ENCODE measurements around the gene TTL. TPM values are rescaled to one million over a fixed set of nuclear protein-coding genes. Genes with fewer than 3 reads are reported as not detected.

Gene TTL
- polyA plus RNA-seq, 3 donors: 2.7 to 13.9 (median 5.4) TPM

DNA sequence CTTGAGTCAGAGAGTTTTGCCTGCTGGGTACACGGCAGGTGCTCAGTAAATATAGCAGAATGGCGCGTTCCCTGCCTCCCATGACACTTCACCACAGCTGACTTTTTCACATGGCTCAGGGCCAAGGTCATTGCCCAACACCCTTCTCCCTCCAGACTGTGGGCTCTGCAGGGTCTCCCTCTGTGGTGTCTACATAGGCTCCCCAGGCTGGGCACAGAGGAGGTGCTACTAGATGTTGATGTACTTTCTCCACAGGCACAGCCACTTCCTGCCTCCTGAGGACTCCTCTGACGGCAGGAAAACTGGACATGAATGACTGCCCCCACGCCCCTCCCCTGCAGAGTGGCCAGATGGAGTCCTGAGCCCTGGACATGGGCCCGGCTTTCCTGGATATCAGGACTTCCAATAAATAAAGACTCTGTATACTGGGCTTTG is 106.7 kb downstream of the TTL start:
- Histone ChIP-seq H4K20me1 (ENCODE audit: insufficient read depth, low read length) (no peaks in the 10 kb centered on the region), H3K9me3 (replicated peaks in 1 of 2; ENCODE audit: control insufficient read depth in 1 of 2, insufficient read depth in 1 of 2, low read length in 2 of 2) (no peaks in the 10 kb centered on the region), H3K36me3 (replicated peaks in 1 of 2; ENCODE audit: control insufficient read depth in 1 of 2, insufficient read depth in 2 of 2, low read length in 2 of 2) (peaks cover 7 to 42% of the 10 kb centered on the region in 2 donors), H3K27ac (ENCODE audit: low read depth in 1 of 2, low read length in 2 of 2) (no peak overlapping the region), H3K79me2 (ENCODE audit: insufficient read depth, low read length) (peaks cover 11% of the 10 kb centered on the region), H3K9ac (ENCODE audit: insufficient read depth, low read length, poor library complexity, severe bottlenecking) (no peak overlapping the region), H3K4me1 (ENCODE audit: control insufficient read depth in 1 of 2, insufficient read depth in 2 of 2, low read length in 2 of 2) (peaks cover 14 to 18% of the 10 kb centered on the region in 2 donors), H2AFZ (ENCODE audit: insufficient read depth, low read depth, low read length, poor library complexity, severe bottlenecking) (no peak overlapping the region), H3K27me3 (ENCODE audit: control insufficient read depth in 2 of 2, insufficient read depth in 2 of 2, low read length in 2 of 2) (no peaks in the 10 kb centered on the region), H3K4me2 (replicated peaks; ENCODE audit: extremely low read depth, low read length, poor library complexity, severe bottlenecking) (no peak overlapping the region), H3K4me3 (replicated peaks in 1 of 3; ENCODE audit: low read depth in 2 of 3, low read length in 3 of 3) (no peak overlapping the region)
- TF ChIP-seq, protein P1, sequence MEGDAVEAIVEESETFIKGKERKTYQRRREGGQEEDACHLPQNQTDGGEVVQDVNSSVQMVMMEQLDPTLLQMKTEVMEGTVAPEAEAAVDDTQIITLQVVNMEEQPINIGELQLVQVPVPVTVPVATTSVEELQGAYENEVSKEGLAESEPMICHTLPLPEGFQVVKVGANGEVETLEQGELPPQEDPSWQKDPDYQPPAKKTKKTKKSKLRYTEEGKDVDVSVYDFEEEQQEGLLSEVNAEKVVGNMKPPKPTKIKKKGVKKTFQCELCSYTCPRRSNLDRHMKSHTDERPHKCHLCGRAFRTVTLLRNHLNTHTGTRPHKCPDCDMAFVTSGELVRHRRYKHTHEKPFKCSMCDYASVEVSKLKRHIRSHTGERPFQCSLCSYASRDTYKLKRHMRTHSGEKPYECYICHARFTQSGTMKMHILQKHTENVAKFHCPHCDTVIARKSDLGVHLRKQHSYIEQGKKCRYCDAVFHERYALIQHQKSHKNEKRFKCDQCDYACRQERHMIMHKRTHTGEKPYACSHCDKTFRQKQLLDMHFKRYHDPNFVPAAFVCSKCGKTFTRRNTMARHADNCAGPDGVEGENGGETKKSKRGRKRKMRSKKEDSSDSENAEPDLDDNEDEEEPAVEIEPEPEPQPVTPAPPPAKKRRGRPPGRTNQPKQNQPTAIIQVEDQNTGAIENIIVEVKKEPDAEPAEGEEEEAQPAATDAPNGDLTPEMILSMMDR (IDR thresholded peaks at IDR 0.05): no peak
- no peak for DNase-seq
- peaks cover 40 to 52% of the 10 kb centered on the region in 2 donors for H3K36me3 Mint-ChIP-seq
- H3K27ac Mint-ChIP-seq: peak overlapping the region in 1 of 7 donors; percentile 6
- H3K4me3 Mint-ChIP-seq: no peak overlapping the region
- H3K27me3 Mint-ChIP-seq (ENCODE audit: low read depth in 3 of 3): peaks cover 0 to 4% (median 0%) of the 10 kb centered on the region in 3 donors
- 24% methylated on average over 5 of the region's 6 CpGs for WGBS (ENCODE audit: insufficient coverage)
- H3K9me3 Mint-ChIP-seq: peaks cover 0 to 4% (median 0%) of the 10 kb centered on the region in 7 donors
- peaks cover 30% of the 10 kb centered on the region for H3K4me1 Mint-ChIP-seq
- intact Hi-C loops (cut with micrococcal nuclease): no loop called here

Small RNA genes within 50 kb of the gene (small RNA-seq; reads per million reads assigned to genes)
- not detected for gene RF00019 (ENCODE audit: insufficient read length, low read depth)

Other genes starting within 250 kb of the TTL start
- gene ZC3H8, start 227.1 kb upstream of the TTL start, polyA plus RNA-seq: 1 to 10 TPM; 2.3 to 6.9 (median 2.3) TPM
- gene ZC3H6, start 206.6 kb upstream of the TTL start, polyA plus RNA-seq: 1 to 10 TPM; 2.1 to 2.5 (median 2.4) TPM
- gene RGPD8, start 48.5 kb upstream of the TTL start, polyA plus RNA-seq: 1 to 10 TPM in 2 of 3 donors, under 1 TPM in 1; 0.29 to 3.4 (median 1.2) TPM
- gene POLR1B, start 60.3 kb downstream of the TTL start, polyA plus RNA-seq: 1 to 10 TPM; 5.2 to 6.3 (median 5.3) TPM
- 10 to 100 TPM; 37.1 to 77.3 (median 56.2) TPM for gene CHCHD5, start 102.5 kb downstream of the TTL start, polyA plus RNA-seq
- 100 to 1,000 TPM in 1 of 3 donors, 10 to 100 TPM in 2; 16.1 to 112 (median 36.3) TPM for gene SLC20A1, start 163.8 kb downstream of the TTL start, polyA plus RNA-seq
- 1 to 10 TPM in 1 of 3 donors, not detected in 2; 2.2 TPM for gene NT5DC4, start 238.9 kb downstream of the TTL start, polyA plus RNA-seq

All from CD14-positive monocyte (primary cell).